A549 (cell line): Measurements from ENCODE around the gene BCL2L2. TPM values are rescaled to one million over a fixed set of nuclear protein-coding genes. Genes with fewer than 3 reads are reported as not detected.
"Not testable (repeated sequence)": the region's sequence is repeated elsewhere in the genome, so short reads cannot be mapped to it uniquely, and the experiment has no call there.

ENCODE experiments used
- ATAC-seq, 2 experiments: fragments of 200-7000 bp in 1 of 2; fragments of >200 bp in 1 of 2; cut with Nextera tagmentation in 1 of 2; cut with Tn5 transposase in 1 of 2; 3 replicates each; pipeline versions ENCODE4 v1.8.0 to v1.9.1; 2018 to 2020; ENCODE audit warnings: mild to moderate bottlenecking in 1 of 2, moderate library complexity in 1 of 2
- CTCF ChIA-PET: fragments of 300-600 bp; sonication (Branson Sonifier 250); formaldehyde crosslinking; extraction: SDS; loops from one replicate; lab custom pipeline; 2021; ENCODE audit warnings: antibody characterized with exemption, inconsistent platforms; lab: Yijun Ruan, JAX
- POLR2A ChIA-PET: fragments of 350-600 bp; formaldehyde crosslinking; extraction: SDS; loops from one replicate; lab custom pipeline; 2021; ENCODE audit warnings: antibody characterized with exemption, inconsistent platforms; lab: Yijun Ruan, JAX
- DNase-seq, 2 experiments: peaks; one replicate each; pipeline versions ENCODE4 v3.0.0 to v3.0.0-alpha.2; 2011 to 2016; ENCODE audit warnings: low read depth in 1 of 2, low spot score in 1 of 2
- FAIRE-seq: peaks from 2 replicates; lab custom pipeline; 2011; peaks lifted over from hg19 to GRCh38; lab: Jason Lieb, UNC
- H3K27ac ChIP-seq, 2 experiments: fragments of >200 bp; sonication (Bioruptor Twin); formaldehyde crosslinking; 3 replicates each; pipeline ENCODE4 v1.5.1; 2016 to 2017
- H3K4me1 ChIP-seq: fragments of >200 bp; sonication (Bioruptor Twin); formaldehyde crosslinking; 3 replicates; pipeline ENCODE4 v1.6.1; 2016
- H3K4me2 ChIP-seq: fragments of >200 bp; sonication (Bioruptor Twin); formaldehyde crosslinking; 3 replicates; pipeline ENCODE4 v1.6.1; 2016
- H3K4me3 ChIP-seq: fragments of >200 bp; sonication (Bioruptor Twin); formaldehyde crosslinking; 3 replicates; pipeline ENCODE4 v1.5.1; 2016
- H3K9me3 ChIP-seq: fragments of >200 bp; sonication (Bioruptor Twin); formaldehyde crosslinking; 3 replicates; pipeline ENCODE4 v1.6.1; 2016
- CHD4 ChIP-seq: fragments of 200-600 bp; sonication (generic); IDR thresholded peaks from 2 replicates; pipeline ENCODE4 v1.6.1; 2016; ENCODE audit warnings: antibody characterized with exemption, mild to moderate bottlenecking, borderline replicate concordance
- EHMT2 ChIP-seq: fragments of 200-600 bp; sonication (generic); IDR thresholded peaks from 2 replicates; pipeline ENCODE4 v1.6.1; 2016; ENCODE audit warnings: antibody characterized with exemption, low read depth, mild to moderate bottlenecking, moderate library complexity
- EP300 ChIP-seq, 2 experiments: fragments of >200 bp; sonication (Bioruptor Twin); formaldehyde crosslinking; IDR thresholded peaks; 2 replicates in 1 of 2; 3 replicates in 1 of 2; pipeline ENCODE4 v1.6.1; 2016 to 2017
- FOSB ChIP-seq: fragments of 250-450 bp; sonication (Bioruptor Pico); IDR thresholded peaks from 2 replicates; pipeline ENCODE4 v1.5.0; 2020; ENCODE audit warnings: mild to moderate bottlenecking, moderate library complexity
- GATA3 ChIP-seq: IDR thresholded peaks from 2 replicates; pipeline ENCODE4 v1.6.1; 2012; ENCODE audit warnings: borderline replicate concordance
- HEYL ChIP-seq: fragments of 250-450 bp; sonication (Bioruptor Pico); IDR thresholded peaks from 2 replicates; pipeline ENCODE4 v1.8.0; 2021; ENCODE audit warnings: mild to moderate bottlenecking, moderate library complexity
- HOXB13 ChIP-seq: fragments of 250-450 bp; sonication (Bioruptor Pico); IDR thresholded peaks from 2 replicates; pipeline ENCODE4 v1.5.0; 2020; ENCODE audit warnings: low read depth, mild to moderate bottlenecking, moderate library complexity
- MYC ChIP-seq: IDR thresholded peaks from 2 replicates; pipeline ENCODE4 v1.6.1; 2012; ENCODE audit warnings: mild to moderate bottlenecking, inconsistent platforms, low read length, improper control_type of control experiment, borderline replicate concordance
- RCOR1 ChIP-seq: fragments of 150-350 bp; IDR thresholded peaks from 2 replicates; pipeline ENCODE4 v1.6.1; 2014; ENCODE audit warnings: antibody characterized with exemption, low read length, low read depth
- TP53 ChIP-seq: fragments of 250-450 bp; sonication (Bioruptor Pico); IDR thresholded peaks from 2 replicates; pipeline ENCODE4 v1.5.0; 2021; ENCODE audit warnings: mild to moderate bottlenecking, moderate library complexity
- ZFP36 ChIP-seq: fragments of 450-650 bp; IDR thresholded peaks from 2 replicates; pipeline ENCODE4 v1.6.1; 2014; ENCODE audit warnings: borderline replicate concordance; ENCODE audit not compliant: partially characterized antibody
- ZSCAN20 ChIP-seq: fragments of 250-450 bp; sonication (Bioruptor Pico); IDR thresholded peaks from 2 replicates; pipeline ENCODE4 v1.8.0; 2022; ENCODE audit warnings: mild to moderate bottlenecking, moderate library complexity
- WGBS: methylation state at CpG from one replicate; pipeline ENCODE4 v1.1.6; 2017; ENCODE audit errors: missing lambda C conversion rate; 5-methylcytosine and 5-hydroxymethylcytosine counted together
- polyA plus RNA-seq, 4 experiments: library from polyadenylated mRNA; depleted of rRNA in 3 of 4; stranded (reverse); fragments of >200 nt; fragmentation: RNase III in 1 of 4; extraction: RNeasy Plus Mini Kit Qiagen cat#74134 plus additional on column Dnase treatment in 1 of 4; gene quantifications; 2 replicates in 3 of 4; 3 replicates in 1 of 4; pipeline ENCODE4 v1.2.3, GENCODE V29; 2011 to 2017
- TF ChIP-seq, protein P1 (sequence below): fragments of 250-450 bp; sonication (Bioruptor Pico); IDR thresholded peaks from 2 replicates; pipeline ENCODE4 v1.5.0; 2021; ENCODE audit warnings: mild to moderate bottlenecking, moderate library complexity, borderline replicate concordance
- TF ChIP-seq, protein P2 (sequence below): fragments of 200-600 bp; sonication (generic); IDR thresholded peaks from 2 replicates; pipeline ENCODE4 v1.6.1; 2016; ENCODE audit warnings: antibody characterized with exemption, mild to moderate bottlenecking, moderate library complexity
- TF ChIP-seq, protein P3 (sequence below): IDR thresholded peaks from 2 replicates; pipeline ENCODE4 v1.6.1; 2012; ENCODE audit warnings: low read depth, borderline replicate concordance
- TF ChIP-seq, protein P4 (sequence below): IDR thresholded peaks from 2 replicates; pipeline ENCODE4 v1.6.1; 2012
- TF ChIP-seq, protein P5 (sequence below): fragments of 450-650 bp; IDR thresholded peaks from 2 replicates; pipeline ENCODE4 v1.6.1; 2014; ENCODE audit warnings: antibody characterized with exemption
- TF ChIP-seq, protein P6 (sequence below): fragments of >200 bp; sonication (Bioruptor Twin); formaldehyde crosslinking; IDR thresholded peaks from 2 replicates; pipeline ENCODE4 v1.6.1; 2016

Gene BCL2L2
- polyA plus RNA-seq, 2 of the 4 experiments (the other 2 are of a cell fraction), result 17.8 to 25.4 TPM

DNA sequence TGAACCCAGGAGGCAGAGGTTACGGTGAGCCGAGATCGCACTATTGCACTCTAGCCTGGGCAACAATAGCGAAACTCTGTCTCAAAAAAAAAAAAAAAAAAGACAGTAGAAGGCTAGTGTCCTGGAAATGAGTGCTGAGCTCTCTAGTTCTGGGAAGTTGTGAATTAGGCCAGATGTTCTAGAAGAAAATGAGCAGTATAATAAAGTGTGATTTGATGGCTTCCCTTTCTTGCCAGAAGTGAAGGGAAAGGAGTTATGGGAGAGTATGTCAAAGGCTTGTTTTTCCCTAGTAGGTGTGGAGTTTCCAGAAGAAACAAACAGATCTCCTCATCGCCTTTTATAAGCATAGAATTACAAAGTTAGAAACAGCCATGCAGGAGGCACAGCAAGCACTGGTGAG lies 48.4 kb upstream of the BCL2L2 start:
- no peak for DNase-seq
- TF ChIP-seq, protein P1, sequence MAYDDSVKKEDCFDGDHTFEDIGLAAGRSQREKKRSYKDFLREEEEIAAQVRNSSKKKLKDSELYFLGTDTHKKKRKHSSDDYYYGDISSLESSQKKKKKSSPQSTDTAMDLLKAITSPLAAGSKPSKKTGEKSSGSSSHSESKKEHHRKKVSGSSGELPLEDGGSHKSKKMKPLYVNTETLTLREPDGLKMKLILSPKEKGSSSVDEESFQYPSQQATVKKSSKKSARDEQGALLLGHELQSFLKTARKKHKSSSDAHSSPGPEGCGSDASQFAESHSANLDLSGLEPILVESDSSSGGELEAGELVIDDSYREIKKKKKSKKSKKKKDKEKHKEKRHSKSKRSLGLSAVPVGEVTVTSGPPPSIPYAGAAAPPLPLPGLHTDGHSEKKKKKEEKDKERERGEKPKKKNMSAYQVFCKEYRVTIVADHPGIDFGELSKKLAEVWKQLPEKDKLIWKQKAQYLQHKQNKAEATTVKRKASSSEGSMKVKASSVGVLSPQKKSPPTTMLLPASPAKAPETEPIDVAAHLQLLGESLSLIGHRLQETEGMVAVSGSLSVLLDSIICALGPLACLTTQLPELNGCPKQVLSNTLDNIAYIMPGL (CRISPR knock-in tag), result no peak
- TF ChIP-seq RCOR1, result no peak
- no peak for TF ChIP-seq ZFP36
- no peak for TF ChIP-seq EHMT2
- TF ChIP-seq, protein P2, sequence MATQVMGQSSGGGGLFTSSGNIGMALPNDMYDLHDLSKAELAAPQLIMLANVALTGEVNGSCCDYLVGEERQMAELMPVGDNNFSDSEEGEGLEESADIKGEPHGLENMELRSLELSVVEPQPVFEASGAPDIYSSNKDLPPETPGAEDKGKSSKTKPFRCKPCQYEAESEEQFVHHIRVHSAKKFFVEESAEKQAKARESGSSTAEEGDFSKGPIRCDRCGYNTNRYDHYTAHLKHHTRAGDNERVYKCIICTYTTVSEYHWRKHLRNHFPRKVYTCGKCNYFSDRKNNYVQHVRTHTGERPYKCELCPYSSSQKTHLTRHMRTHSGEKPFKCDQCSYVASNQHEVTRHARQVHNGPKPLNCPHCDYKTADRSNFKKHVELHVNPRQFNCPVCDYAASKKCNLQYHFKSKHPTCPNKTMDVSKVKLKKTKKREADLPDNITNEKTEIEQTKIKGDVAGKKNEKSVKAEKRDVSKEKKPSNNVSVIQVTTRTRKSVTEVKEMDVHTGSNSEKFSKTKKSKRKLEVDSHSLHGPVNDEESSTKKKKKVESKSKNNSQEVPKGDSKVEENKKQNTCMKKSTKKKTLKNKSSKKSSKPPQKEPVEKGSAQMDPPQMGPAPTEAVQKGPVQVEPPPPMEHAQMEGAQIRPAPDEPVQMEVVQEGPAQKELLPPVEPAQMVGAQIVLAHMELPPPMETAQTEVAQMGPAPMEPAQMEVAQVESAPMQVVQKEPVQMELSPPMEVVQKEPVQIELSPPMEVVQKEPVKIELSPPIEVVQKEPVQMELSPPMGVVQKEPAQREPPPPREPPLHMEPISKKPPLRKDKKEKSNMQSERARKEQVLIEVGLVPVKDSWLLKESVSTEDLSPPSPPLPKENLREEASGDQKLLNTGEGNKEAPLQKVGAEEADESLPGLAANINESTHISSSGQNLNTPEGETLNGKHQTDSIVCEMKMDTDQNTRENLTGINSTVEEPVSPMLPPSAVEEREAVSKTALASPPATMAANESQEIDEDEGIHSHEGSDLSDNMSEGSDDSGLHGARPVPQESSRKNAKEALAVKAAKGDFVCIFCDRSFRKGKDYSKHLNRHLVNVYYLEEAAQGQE, result no peak
- TF ChIP-seq, protein P3, sequence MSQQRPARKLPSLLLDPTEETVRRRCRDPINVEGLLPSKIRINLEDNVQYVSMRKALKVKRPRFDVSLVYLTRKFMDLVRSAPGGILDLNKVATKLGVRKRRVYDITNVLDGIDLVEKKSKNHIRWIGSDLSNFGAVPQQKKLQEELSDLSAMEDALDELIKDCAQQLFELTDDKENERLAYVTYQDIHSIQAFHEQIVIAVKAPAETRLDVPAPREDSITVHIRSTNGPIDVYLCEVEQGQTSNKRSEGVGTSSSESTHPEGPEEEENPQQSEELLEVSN, result no peak
- TF ChIP-seq ZSCAN20, result no peak
- TF ChIP-seq HOXB13 (CRISPR knock-in tag), result no peak
- ATAC-seq, result no peak
- H3K4me2 ChIP-seq, result no peak overlapping the region
- no peak overlapping the region for H3K27ac ChIP-seq
- WGBS, result 81% methylated on average over 5 of the region's 5 CpGs
- 0 out of 3 replicates have a peak, but pooled peaks cover 3% of the 10 kb centered on the region for H3K9me3 ChIP-seq
- CTCF ChIA-PET, result interaction anchor here (0.9 to 22.0 kb wide), 7 partner anchors 9 to 122 kb away, joined by 3 to 254 read pairs (median 4); partner anchors contain the start of genes HOMEZ and PPP1R3E
- FAIRE-seq, result no peak
- no peak overlapping the region for H3K4me3 ChIP-seq
- POLR2A ChIA-PET, result interaction anchor here (0.6 kb wide), 1 partner anchor 888 kb away, joined by 4 read pairs; no protein-coding TSS in a partner anchor
- no peaks in the 10 kb centered on the region for H3K4me1 ChIP-seq

DNA sequence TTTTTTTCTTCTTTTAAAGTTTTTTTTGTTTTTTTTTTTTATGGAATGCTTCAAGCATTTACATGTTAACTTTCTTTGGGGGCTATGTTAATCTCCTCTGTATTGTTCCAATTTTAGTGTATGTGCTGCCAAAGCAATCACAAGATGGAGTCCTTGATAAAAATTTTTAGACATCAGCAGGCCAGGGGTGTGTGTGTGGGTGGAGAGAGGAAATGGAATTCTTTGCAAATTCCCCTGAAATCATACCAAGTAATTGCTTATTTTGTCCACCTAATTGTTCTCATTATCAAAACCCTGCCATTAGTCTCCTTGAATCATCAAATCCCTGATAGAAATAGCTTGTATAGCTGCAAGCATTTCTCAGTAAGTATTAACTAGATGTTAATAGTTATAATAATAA lies 47.2 kb upstream of the BCL2L2 start:
- no peak overlapping the region for H3K4me3 ChIP-seq
- no peak for FAIRE-seq
- H3K27ac ChIP-seq, result no peak overlapping the region
- no peak for DNase-seq
- ChIA-PET POLR2A (interaction anchor here (1.2 kb wide), 1 partner anchor 42 kb away, joined by 5 read pairs; no protein-coding TSS in a partner anchor), CTCF (interaction anchor here (1.4 to 22.0 kb wide), 4 partner anchors 9 to 67 kb away, joined by 5 to 254 read pairs (median 5); partner anchors contain the start of gene PPP1R3E)
- TF ChIP-seq MYC (no peak), EP300 (IDR thresholded peaks at IDR 0.05) (no peak), CHD4 (no peak), FOSB (CRISPR knock-in tag) (no peak), TP53 (CRISPR knock-in tag) (no peak), HEYL (CRISPR knock-in tag) (no peak), GATA3 (no peak), EHMT2 (no peak)
- TF ChIP-seq, protein P1 (CRISPR knock-in tag), result no peak
- TF ChIP-seq, protein P4, sequence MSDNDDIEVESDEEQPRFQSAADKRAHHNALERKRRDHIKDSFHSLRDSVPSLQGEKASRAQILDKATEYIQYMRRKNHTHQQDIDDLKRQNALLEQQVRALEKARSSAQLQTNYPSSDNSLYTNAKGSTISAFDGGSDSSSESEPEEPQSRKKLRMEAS, result no peak
- TF ChIP-seq, protein P3, result no peak
- TF ChIP-seq, protein P5, sequence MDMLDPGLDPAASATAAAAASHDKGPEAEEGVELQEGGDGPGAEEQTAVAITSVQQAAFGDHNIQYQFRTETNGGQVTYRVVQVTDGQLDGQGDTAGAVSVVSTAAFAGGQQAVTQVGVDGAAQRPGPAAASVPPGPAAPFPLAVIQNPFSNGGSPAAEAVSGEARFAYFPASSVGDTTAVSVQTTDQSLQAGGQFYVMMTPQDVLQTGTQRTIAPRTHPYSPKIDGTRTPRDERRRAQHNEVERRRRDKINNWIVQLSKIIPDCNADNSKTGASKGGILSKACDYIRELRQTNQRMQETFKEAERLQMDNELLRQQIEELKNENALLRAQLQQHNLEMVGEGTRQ, result no peak
- TF ChIP-seq, protein P6, sequence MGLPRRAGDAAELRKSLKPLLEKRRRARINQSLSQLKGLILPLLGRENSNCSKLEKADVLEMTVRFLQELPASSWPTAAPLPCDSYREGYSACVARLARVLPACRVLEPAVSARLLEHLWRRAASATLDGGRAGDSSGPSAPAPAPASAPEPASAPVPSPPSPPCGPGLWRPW, result no peak
- no peak overlapping the region for H3K4me2 ChIP-seq
- H3K9me3 ChIP-seq, result 0 out of 3 replicates have a peak, but pooled peaks cover 3% of the 10 kb centered on the region
- ATAC-seq, result no peak
- H3K4me1 ChIP-seq, result no peaks in the 10 kb centered on the region

DNA sequence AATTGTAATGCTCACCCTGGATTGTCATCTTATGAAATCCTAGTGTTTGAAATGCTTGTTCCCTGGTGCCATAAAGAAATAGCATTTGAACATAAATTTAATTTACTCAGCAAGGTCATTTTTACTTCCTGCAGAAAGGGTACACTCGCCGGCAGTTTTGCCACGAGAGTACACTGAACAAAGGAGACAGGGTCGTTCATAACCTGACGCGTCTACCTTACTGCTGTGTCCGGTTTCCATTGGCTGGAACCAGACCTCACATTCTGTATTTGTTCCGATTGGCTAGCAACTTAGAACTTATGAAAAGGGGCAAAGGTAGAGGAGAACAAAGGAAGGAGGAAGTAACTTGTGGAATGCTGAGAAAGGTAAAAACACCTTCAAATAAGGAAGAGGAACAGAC lies 45.8 kb upstream of the BCL2L2 start:
- POLR2A ChIA-PET, result not testable (repeated sequence)
- CTCF ChIA-PET, result interaction anchor here (1.0 to 22.0 kb wide), 4 partner anchors 37 to 299 kb away, joined by 3 to 254 read pairs (median 21); partner anchors contain the start of gene PPP1R3E

More for the DNA sequence above, 45.8 kb upstream of the BCL2L2 start:
- not testable (repeated sequence) for H3K4me3 ChIP-seq, DNase-seq, ATAC-seq, H3K4me1 ChIP-seq, FAIRE-seq, H3K9me3 ChIP-seq, H3K27ac ChIP-seq
- H3K4me2 ChIP-seq, result peak overlapping the region; percentile 28; the same call in 2 of the 3 replicates
- WGBS, result 37% methylated on average over 8 of the region's 8 CpGs
